IMR-90 (cell line): Measurements from ENCODE around the gene WDR43.

ENCODE experiments used
- CEBPB ChIP-seq: IDR thresholded peaks from 2 replicates; pipeline ENCODE4 v1.6.1; 2012; ENCODE audit warnings: low read depth, low read length, improper control_type of control experiment
- MAFK ChIP-seq: IDR thresholded peaks from 2 replicates; pipeline ENCODE4 v1.6.1; 2012; ENCODE audit warnings: low read depth, low read length, improper control_type of control experiment
- MAZ ChIP-seq: IDR thresholded peaks from 2 replicates; pipeline ENCODE4 v1.6.1; 2012; ENCODE audit warnings: low read depth, mild to moderate bottlenecking, low read length, improper control_type of control experiment, moderate library complexity, borderline replicate concordance
- MXI1 ChIP-seq: IDR thresholded peaks from 2 replicates; pipeline ENCODE4 v1.6.1; 2012; ENCODE audit warnings: low read depth, mild to moderate bottlenecking, low read length, moderate library complexity, borderline replicate concordance
- NFE2L2 ChIP-seq: fragments of 150-350 bp; IDR thresholded peaks from 2 replicates; pipeline ENCODE4 v1.6.1; 2016; ENCODE audit warnings: low read depth, mild to moderate bottlenecking, low read length
- POLR2A ChIP-seq: IDR thresholded peaks from 2 replicates; pipeline ENCODE4 v1.6.1; 2012; ENCODE audit warnings: mild to moderate bottlenecking, low read depth, low read length
- RAD21 ChIP-seq: IDR thresholded peaks from 2 replicates; pipeline ENCODE4 v1.6.1; 2012; ENCODE audit warnings: low read length, improper control_type of control experiment
- RFX5 ChIP-seq: IDR thresholded peaks from 2 replicates; pipeline ENCODE4 v1.8.0; 2012; ENCODE audit warnings: low read depth, mild to moderate bottlenecking, low read length, moderate library complexity
- TF ChIP-seq, protein P1 (sequence below): conservative IDR thresholded peaks from 2 replicates; pipeline ENCODE4 v1.5.1; 2012; ENCODE audit warnings: mild to moderate bottlenecking, low read depth, low read length, improper control_type of control experiment
- TF ChIP-seq, protein P2 (sequence below): fragments of 150-350 bp; IDR thresholded peaks from 2 replicates; pipeline ENCODE4 v1.6.1; 2017; ENCODE audit warnings: mild to moderate bottlenecking, antibody characterized with exemption, low read length, low read depth

DNA sequence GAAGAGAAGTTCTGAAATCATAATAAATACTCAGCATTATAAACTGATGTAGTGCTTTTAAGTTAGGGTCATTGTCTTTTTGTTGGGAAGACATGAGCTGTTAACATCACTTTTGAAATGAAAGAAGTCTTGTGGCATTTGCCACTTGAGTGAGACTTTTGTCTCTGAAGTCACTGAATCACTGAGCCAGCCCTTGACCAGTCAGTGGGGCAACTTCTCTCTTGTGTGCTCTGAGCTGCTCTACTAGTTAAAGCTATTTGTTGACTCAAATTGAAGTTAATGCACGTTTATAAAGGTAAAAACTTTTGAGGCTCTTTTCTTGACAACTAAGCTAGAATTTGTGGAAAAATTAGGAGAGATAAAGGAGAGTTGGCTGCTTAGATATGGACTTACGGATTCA is 6.7 kb downstream of the WDR43 start:
- TF ChIP-seq, protein P1, sequence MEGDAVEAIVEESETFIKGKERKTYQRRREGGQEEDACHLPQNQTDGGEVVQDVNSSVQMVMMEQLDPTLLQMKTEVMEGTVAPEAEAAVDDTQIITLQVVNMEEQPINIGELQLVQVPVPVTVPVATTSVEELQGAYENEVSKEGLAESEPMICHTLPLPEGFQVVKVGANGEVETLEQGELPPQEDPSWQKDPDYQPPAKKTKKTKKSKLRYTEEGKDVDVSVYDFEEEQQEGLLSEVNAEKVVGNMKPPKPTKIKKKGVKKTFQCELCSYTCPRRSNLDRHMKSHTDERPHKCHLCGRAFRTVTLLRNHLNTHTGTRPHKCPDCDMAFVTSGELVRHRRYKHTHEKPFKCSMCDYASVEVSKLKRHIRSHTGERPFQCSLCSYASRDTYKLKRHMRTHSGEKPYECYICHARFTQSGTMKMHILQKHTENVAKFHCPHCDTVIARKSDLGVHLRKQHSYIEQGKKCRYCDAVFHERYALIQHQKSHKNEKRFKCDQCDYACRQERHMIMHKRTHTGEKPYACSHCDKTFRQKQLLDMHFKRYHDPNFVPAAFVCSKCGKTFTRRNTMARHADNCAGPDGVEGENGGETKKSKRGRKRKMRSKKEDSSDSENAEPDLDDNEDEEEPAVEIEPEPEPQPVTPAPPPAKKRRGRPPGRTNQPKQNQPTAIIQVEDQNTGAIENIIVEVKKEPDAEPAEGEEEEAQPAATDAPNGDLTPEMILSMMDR = no peak
- TF ChIP-seq MAZ = no peak
- no peak for TF ChIP-seq MXI1
- no peak for TF ChIP-seq RFX5
- TF ChIP-seq RAD21 = no peak
- TF ChIP-seq MAFK = no peak
- TF ChIP-seq POLR2A = no peak
- TF ChIP-seq, protein P2, sequence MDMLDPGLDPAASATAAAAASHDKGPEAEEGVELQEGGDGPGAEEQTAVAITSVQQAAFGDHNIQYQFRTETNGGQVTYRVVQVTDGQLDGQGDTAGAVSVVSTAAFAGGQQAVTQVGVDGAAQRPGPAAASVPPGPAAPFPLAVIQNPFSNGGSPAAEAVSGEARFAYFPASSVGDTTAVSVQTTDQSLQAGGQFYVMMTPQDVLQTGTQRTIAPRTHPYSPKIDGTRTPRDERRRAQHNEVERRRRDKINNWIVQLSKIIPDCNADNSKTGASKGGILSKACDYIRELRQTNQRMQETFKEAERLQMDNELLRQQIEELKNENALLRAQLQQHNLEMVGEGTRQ = no peak
- no peak for TF ChIP-seq CEBPB
- TF ChIP-seq NFE2L2 = no peak
